Stimulated activated CD8-positive, alpha-beta memory T cell treated with anti-CD3 and anti-CD28 coated beads, Interleukin-7, amount 100 ng/mL, for 1 hour (primary cell): ENCODE data around the gene KRTAP4-16.
"Not testable (repeated sequence)": the region's sequence is repeated elsewhere in the genome, so short reads cannot be mapped to it uniquely, and the experiment has no call there.

ENCODE experiments used
- DNase-seq, 2 donors: peaks; one replicate each; pipeline ENCODE4 v3.0.0-alpha.2; 2020; ENCODE audit warnings: low read depth in 2 of 2

Gene KRTAP4-16

DNA sequence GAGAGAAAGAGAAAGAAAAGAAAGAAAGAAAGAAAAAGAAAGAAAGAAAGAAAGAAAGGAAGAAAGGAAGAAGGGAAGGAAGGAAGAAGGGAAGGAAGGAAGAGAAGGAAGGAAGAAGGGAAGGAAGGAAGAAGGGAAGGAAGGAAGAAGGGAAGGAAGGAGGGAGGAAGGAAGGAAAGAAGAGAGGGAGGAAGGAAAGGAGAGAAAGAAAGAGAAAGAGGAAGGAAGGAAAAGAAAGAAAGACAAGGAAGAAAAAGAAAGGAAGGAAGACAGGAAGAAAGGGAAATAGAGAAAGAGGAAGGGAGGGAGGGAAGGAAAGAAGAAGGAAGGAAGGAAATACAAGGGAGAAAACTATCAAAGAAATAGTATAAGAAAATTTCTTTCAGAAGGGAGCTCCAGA lies 25.2 kb downstream of the KRTAP4-16 start:
- no peak for DNase-seq

DNA sequence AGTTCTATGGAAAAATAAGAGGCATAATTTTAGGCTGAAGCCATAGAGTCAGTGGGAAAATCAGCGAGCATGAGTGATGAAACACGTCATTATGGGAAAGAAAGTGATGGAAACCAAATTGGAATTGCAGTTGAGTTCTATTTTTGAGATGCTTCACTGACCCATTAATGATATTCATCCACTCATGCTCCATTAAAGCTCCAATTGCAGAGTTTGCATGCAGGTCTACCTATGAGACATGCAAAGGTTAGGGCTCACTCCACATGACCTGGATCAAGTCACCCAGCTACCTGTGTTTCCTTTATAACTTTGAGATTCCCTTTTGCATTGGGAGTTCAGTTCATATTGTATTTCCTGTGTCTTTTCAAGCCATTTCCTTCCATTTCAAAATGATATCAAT lies 28.3 kb downstream of the KRTAP4-16 start:
- no peak for DNase-seq

DNA sequence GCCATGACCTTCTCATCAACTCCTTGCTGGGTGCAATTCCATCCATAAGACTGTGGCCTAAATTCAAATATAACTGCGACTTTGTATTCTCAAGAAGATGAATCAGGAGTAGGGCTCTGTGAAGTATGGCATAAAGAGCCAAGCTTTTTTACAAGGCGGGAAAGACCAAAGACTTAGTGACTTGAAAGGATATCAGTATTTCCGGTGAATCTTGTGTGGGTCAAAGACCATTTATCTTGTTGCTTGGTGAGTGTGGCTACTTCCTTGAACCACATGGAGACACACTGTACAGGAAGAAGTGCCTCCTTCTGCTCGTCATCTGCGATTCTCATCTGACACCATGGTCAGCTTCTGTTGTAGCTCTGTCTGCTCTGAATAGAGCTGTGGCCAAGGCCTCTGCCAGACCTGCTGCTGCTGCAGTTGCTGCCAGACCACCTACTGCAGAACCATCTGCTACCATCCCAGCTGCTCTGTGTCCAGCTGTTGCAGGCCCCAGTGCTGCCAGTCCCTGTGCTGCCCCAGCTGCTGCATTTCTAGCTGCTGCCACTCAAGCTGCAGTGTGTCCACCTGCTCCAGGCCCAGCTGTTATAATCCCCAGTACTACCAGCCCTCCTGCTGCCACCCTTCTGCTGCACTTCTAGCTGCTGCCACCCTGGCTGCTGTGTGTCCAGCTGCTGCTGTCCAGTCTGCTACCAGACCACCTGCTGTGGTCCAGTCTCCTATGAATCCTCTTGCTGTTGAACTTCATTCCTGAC lies 30.2 kb downstream of the KRTAP4-16 start:
- DNase-seq, result no peak

DNA sequence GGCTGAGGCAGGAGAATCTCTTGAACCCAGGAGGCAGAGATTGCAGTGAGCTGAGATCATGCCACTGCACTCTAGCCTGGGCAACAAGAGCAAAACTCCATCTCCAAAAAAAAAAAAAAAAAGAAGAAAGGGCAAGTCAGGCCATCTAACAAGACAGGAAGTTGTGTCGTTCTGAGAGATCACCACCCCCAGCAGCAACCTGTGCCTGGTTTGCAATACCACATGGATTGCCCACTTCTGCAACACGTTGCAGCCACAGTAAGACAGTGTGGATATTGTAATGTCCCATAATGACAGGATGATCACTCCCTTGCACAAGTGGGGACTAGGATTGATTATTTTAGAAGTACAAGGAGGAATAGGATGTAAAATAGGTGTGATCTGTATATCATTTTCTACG lies 33.0 kb downstream of the KRTAP4-16 start:
- DNase-seq, result no peak

DNA sequence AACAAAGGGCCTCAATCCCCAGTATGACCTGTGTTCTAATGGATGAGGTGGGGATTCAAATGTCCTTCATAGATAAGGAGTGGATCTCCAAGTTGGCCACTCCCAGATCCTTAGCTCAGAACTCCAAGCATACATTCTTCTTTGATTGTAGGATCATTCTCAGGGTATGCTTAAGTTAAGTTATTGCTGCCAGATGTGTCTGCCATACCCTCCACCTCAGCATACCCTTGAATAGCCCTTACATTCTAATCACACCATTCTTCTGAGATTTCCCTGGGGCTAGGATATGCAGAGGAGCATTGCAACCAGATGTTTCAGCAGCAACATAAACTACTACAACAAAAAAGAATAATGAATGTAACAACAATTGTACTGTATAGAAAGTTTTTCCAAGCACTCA lies 34.7 kb downstream of the KRTAP4-16 start:
- DNase-seq, result no peak

DNA sequence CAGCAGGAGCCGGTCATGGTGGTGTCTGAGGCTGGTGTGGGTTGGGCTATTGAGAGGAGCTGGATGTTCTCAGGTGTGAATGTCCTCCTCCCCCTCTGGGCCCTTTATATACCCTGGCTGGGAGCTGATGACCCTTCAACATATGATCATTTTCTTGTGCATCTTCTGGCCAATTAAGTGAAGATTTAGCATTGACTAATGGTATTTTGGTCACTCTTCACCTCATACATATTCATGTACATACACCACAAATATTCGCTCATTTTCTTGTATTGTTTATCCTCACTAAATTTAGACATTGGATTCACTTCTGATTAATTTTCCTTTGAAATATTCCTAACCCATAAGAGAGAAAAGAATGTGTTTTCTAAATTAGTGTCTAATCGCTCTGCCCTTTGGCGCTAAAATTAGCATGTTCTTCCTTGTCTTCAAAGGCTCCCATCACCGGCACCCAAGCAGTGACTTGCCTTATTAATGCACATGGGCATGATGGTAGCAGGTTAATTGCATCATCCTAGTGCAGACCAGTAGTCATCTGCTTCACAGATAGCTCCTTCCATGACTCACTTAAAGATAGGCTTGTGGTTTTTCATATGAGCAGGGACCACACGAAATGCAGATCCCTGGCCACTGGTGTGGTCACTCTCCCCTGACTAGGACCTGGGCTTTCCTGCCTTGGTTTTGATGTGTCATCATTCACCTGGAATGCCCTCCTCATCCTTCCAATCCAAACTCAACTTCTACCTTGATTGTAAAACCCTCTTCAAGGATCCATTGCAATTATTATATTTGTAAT lies 36.0 kb downstream of the KRTAP4-16 start, which contains the start of gene KRTAP2-4:
TSS of gene KRTAP2-4 (minus strand) at position 51 of the 796 bp plus-strand sequence. CDS start at position 17, 34 bp downstream.
- no peak for DNase-seq

DNA sequence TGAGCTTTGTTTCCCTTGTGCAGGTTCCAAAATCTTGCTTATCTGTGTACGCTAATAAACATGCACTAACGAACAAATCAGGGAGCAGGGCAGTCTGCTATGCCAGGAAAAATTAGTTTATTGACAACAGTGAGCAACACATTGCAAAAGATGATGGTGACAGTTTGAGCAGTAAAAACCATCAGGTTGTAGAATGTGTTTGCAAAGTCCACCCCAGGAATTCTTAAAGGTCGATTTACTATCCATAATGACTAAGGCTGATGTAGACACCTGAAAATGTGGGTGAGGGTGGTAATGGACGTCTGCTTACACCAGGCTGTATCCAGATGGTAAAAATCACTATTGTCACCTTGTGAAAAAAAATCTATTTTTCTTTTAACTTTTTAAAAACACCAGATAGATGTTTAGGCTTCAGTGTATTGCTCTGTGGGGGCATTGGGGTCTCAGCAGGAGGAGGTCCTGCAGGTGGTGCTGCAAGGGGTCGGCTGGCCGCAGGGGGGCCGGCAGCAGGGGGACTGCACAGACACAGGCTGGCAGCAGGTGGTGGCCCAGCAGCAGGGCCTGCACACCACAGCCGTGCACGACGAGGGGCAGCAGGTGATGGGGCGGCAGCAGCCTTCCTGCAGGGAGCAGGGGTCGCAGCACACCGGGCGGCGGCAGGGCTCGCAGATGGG lies 36.9 kb downstream of the KRTAP4-16 start:
- DNase-seq, result not testable (repeated sequence)

DNA sequence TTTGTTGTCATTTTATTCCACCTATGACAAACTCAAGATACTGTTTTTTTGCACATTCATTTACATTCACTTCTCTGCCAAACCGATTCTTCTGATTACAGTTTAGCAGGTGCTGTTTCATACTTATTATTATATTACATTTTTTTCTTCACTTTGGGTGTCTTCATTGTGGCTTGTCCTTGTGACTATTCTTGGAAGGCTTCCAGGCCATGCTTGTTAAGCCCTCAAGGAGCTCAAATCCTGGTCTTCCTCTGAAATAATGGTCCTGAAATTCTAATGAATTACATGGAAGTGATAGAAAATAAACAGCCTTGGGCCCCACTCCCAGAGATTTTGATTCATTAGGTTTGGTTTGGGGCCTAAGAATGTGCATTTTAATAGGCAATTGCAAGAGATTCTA lies 37.7 kb downstream of the KRTAP4-16 start:
- no peak for DNase-seq

DNA sequence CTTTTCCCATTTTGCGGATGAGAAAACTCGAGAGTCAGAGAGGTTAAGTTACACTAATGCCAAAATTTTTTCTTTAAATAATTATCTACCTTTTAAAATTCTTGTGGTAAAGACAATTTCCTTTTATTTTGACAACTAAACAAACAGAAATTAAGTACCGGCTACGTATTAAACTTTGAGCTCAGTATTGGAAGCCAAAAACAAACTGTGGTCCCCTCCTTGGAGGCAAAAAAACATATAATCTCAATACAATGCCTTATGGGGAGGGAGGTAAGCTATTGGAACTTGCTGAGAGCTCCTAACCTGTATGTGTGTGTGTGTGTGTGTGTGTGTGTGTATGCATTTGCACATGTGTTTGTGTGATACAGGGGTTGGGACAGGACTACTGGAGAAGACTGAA lies 38.6 kb downstream of the KRTAP4-16 start:
- no peak for DNase-seq

DNA sequence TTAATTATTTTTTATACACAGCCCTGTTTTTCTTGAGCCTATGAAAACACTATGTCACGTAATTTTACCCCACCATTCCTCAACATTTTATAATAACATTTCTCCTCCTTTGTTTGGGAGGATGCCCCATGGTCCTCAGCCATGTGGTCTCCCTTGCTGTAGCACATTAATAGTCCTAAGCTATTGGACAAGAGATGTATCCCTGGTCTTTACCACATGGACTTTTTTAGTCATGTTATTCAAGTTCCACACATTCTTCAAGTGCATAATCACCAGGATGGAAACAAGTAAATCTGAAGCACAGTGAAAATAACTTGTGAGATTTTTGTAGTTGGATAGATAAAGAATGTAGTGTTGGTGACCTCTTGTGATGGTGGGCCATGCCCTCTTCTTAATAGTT lies 40.0 kb downstream of the KRTAP4-16 start:
- DNase-seq, result no peak

DNA sequence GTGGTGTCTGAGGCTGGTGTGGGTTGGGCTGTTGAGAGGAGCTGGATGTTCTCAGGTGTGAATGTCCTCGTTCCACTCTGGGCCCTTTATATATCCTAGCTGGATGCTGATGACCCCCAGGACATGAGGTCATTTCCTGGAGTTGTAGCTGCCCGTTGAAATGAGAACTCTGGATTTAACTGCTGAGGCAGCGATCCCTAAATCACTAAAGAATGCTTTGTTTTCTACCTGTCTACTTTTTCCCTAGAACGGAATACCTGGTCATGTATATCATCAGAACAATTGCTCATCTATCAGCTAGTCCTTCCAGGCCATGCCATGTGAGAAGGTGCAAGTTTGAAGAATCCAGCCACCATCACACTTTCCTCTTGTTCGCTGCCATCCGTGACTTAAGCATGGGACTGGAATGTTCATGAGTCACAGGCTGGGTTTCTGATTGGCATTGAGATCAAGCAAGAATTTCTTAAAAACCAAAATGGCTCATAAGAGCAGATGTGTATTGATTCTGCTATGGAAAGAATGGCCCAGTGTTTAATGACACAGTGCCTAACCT lies 41.9 kb downstream of the KRTAP4-16 start, which contains the start of gene KRTAP2-3:
TSS of gene KRTAP2-3 (minus strand) at position 63 of the 553 bp plus-strand sequence. CDS start 64 bp downstream, outside the sequence.
- no peak for DNase-seq

DNA sequence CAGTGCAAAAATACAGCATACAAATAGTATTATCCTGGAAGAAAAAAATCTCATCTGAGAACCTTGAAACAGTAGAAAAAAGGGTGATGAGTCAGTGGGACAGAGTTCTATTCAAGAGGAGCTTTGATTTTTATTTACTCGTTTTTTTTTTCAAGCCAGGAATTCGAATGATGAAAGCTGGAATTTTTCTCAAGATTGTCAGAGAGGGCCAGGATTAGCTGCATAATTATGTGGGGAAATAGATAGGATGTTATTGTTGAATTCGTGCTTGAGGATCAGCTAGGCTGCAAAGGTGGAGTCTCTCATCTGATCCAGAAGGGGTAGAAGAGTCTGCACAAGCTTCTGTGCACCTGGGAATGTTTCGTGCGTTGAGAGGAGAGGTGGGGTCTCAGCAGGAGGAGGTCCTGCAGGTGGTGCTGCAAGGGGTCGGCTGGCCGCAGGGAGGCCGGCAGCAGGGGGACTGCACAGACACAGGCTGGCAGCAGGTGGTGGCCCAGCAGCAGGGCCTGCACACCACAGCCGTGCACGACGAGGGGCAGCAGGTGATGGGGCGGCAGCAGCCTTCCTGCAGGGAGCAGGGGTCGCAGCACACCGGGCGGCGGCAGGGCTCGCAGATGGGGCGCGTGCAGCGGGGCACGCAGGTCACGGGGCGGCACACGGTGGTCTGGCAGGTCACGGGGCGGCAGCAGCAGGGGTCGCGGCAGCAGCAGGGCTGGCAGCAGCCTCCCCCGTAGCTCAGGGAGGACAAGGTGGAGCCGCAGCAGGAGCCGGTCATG lies 42.5 kb downstream of the KRTAP4-16 start:
- not testable (repeated sequence) for DNase-seq

DNA sequence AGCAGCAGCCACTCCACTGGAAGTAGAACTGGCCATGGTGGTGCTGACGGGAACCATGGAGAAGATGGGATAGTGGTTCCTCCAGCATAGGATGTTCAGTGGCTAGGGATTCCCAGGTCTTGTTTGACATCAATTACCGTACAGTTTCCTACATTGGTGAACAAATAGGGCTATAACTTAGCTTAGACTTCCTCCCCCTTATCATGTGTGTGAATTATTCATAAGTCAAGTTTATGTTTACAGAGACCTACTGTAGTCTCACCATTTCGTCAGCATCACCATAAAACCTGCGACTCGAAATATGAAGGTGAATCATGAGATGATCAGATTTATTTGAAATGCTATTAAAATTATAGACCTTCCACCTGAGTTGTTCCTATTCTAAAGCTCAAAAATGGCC lies 43.3 kb downstream of the KRTAP4-16 start:
- no peak for DNase-seq

DNA sequence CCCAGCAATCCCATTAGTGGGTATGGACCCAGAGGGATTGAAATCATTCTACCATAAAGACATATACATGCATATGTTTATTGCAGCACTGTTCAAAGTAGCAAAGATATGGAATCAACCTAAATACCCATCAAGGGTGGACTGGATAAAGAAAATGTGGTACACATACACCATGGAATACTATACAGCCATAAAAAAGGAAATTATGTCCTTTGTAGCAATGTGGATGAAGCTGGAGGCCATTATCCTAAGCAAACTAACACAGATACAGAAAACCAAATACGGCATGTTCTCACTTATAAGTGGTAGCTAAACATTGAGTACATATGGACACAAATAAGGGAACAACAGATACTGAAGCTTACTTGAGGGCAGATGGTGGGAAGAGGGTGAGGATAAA lies 44.5 kb downstream of the KRTAP4-16 start:
- no peak for DNase-seq

DNA sequence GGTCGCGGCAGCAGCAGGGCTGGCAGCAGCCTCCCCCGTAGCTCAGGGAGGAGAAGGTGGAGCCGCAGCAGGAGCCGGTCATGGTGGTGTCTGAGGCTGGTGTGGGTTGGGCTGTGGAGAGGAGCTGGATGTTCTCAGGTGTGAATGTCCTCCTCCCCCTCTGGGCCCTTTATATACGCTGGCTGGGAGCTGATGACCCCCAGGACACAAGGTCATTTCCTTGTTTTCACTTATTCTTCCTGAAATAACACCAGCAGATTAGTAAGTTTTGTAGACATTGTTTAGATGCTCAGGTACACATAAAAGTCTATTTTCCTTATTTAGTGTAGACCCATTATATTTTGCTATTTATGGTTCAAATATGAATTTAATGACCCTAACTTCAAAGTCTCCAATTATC lies 46.9 kb downstream of the KRTAP4-16 start, which contains the start of gene KRTAP2-2:
TSS of gene KRTAP2-2 (minus strand) at position 101 of the 400 bp plus-strand sequence. CDS start at position 82, 19 bp downstream.
- DNase-seq, result not testable (repeated sequence)

DNA sequence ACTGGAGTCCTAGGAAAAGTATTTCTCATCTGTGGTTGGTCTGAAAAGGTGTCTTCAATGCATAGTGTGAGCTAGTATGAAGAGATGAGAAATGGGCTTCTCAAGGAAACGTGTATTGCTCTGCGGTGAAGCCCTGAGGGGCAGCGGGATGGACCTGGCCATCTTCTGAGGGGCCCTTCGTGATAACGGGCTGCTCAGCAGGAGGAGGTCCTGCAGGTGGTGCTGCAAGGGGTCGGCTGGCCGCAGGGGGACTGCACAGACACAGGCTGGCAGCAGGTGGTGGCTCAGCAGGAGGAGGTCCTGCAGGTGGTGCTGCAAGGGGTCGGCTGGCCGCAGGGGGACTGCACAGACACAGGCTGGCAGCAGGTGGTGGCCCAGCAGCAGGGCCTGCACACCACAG lies 47.5 kb downstream of the KRTAP4-16 start:
- DNase-seq, result not testable (repeated sequence)

DNA sequence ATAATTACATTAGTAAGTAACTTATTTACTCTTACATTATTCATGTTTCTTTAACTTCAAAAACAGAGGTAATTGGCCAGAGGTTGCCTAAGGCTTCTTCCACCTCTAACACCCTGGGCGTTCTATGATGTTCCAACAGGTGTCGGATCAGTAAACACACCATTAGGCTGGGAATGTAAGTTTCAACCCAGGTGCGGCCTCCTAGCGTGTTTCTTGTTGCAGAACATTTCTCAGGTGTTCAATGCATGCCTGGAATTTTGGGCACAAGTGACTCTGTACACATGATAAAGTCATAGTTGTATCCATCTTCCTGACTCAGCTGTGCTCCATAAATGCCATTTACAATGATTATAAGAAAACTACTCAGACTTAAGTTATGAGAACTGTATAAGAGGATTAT lies 48.0 kb downstream of the KRTAP4-16 start:
- DNase-seq, result no peak

DNA sequence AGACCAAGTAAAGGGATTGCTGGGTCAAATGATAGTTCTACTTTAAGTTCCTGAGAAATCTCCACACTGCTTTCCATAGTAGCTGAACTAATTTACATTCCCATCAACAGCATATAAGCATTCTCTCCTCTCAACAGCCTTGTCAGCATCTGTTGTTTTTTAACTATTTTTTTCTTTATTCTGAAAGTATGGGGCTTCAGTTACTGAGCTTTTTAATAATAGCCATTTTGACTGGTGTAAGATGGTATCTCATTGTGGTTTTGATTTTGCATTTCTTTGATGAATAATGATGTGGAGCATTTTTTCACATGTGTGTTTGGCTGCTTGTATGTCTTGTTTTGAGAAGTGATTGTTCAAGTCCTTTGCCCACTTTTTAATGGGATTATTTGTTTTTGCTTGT lies 49.4 kb downstream of the KRTAP4-16 start:
- no peak for DNase-seq
